Uterus (tissue), 4 donors: ENCODE measurements around the gene PSMB7. TPM values are rescaled to one million over a fixed set of nuclear protein-coding genes. Genes with fewer than 3 reads are reported as not detected.

Source experiments
- DNase-seq, 2 donors: peaks; one replicate each; pipeline ENCODE4 v3.0.0-alpha.2; 2019 to 2020
- H3K27ac ChIP-seq, 2 donors: fragments of 200-600 bp; sonication (generic); 1 replicate in 1 of 2; 2 replicates in 1 of 2; pipeline ENCODE4 v1.5.1; 2016 to 2018
- H3K27me3 ChIP-seq, 2 donors: fragments of 200-600 bp; sonication (generic); one replicate each; pipeline ENCODE4 v1.5.1; 2018 to 2019; ENCODE audit warnings: control low read depth in 1 of 2
- H3K36me3 ChIP-seq, 2 donors: fragments of 200-600 bp; sonication (generic); one replicate each; pipeline ENCODE4 v1.5.1; 2019; ENCODE audit warnings: control low read depth in 1 of 2
- H3K4me1 ChIP-seq, 2 donors: fragments of 200-600 bp; sonication (generic); one replicate each; pipeline ENCODE4 v1.5.1; 2018 to 2019; ENCODE audit warnings: control low read depth in 1 of 2
- H3K4me3 ChIP-seq, 2 donors: fragments of 200-600 bp; sonication (generic); 1 replicate in 1 of 2; 2 replicates in 1 of 2; pipeline ENCODE4 v1.5.1; 2018 to 2019; ENCODE audit warnings: mild to moderate bottlenecking in 1 of 2
- H3K9me3 ChIP-seq, 2 donors: fragments of 200-600 bp; sonication (generic); one replicate each; pipeline ENCODE4 v1.5.1; 2019; ENCODE audit warnings: control low read depth in 1 of 2
- CTCF ChIP-seq, 4 experiments: fragments of 200-600 bp in 2 of 4; fragments of 450-650 bp in 2 of 4; sonication (generic) in 2 of 4; IDR thresholded peaks; one replicate each; pipeline ENCODE4 v1.5.1; 2016 to 2019; ENCODE audit warnings: antibody characterized with exemption in 4 of 4, mild to moderate bottlenecking in 2 of 4, moderate library complexity in 1 of 4
- POLR2A ChIP-seq, 2 donors: fragments of 450-650 bp; IDR thresholded peaks; one replicate each; pipeline ENCODE4 v1.6.1; 2016; ENCODE audit warnings: antibody characterized with exemption in 2 of 2, mild to moderate bottlenecking in 1 of 2, moderate library complexity in 1 of 2
- intact Hi-C: fragments of 100-400 bp; cut with DNase I; formaldehyde crosslinking; loops from one replicate; pipeline ENCODE4 v1.15.1; 2023; ENCODE audit warnings: low total_unique reads
- total RNA-seq, 4 donors: library from RNA; depleted of rRNA in 3 of 4; stranded (reverse); fragments of >200 nt in 3 of 4; gene quantifications; one replicate each; pipeline versions ENCODE4 v1.1.0 to v1.2.4, GENCODE V29; 2014 to 2023
- donor health status: DM: yes; HTN: yes; CAD: no.

PSMB7 gene
- total RNA-seq, 4 donors from 2014 or later = 86.1 to 292 (median 94.7) TPM

GRCh38 chr9:124326378-124326777, 88.9 kb downstream of the PSMB7 start:
- Histone ChIP-seq H3K4me1 (no peaks in the 10 kb centered on the region), H3K27me3 (no peaks in the 10 kb centered on the region), H3K36me3 (no peaks in the 10 kb centered on the region), H3K27ac (no peak overlapping the region), H3K9me3 (no peaks in the 10 kb centered on the region), H3K4me3 (no peak overlapping the region)
- TF ChIP-seq CTCF (IDR thresholded peaks at IDR 0.05) (no peak), POLR2A (IDR thresholded peaks at IDR 0.05) (no peak)
- intact Hi-C loops = loop anchor here (2.0 to 10.0 kb wide), 2 partner anchors 38 to 202 kb away; no protein-coding TSS in a partner anchor
- no peak for DNase-seq

- H3K9me3 ChIP-seq = no peaks in the 10 kb centered on the region
- no peak for DNase-seq
- H3K36me3 ChIP-seq = no peaks in the 10 kb centered on the region
- no peaks in the 10 kb centered on the region for H3K4me1 ChIP-seq
- TF ChIP-seq CTCF (IDR thresholded peaks at IDR 0.05) = no peak
- no peak for TF ChIP-seq POLR2A (IDR thresholded peaks at IDR 0.05)
- intact Hi-C loops = loop anchor here (2.0 to 10.0 kb wide), 2 partner anchors 39 to 201 kb away; no protein-coding TSS in a partner anchor
- no peak overlapping the region for H3K4me3 ChIP-seq
- no peaks in the 10 kb centered on the region for H3K27me3 ChIP-seq
- H3K27ac ChIP-seq = no peak overlapping the region
These were observed 89.4 kb downstream of the PSMB7 start for GRCh38 chr9:124325816-124326215.

GRCh38 chr9:124323904-124324303, 91.3 kb downstream of the PSMB7 start:
- H3K27me3 ChIP-seq = no peaks in the 10 kb centered on the region
- no peak for TF ChIP-seq CTCF (IDR thresholded peaks at IDR 0.05)
- TF ChIP-seq POLR2A (IDR thresholded peaks at IDR 0.05) = no peak
- no peak overlapping the region for H3K27ac ChIP-seq
- no peaks in the 10 kb centered on the region for H3K4me1 ChIP-seq
- H3K4me3 ChIP-seq = no peak overlapping the region
- intact Hi-C loops = loop anchor here (10.0 kb wide), 1 partner anchor 199 kb away; no protein-coding TSS in a partner anchor
- H3K36me3 ChIP-seq = no peaks in the 10 kb centered on the region
- H3K9me3 ChIP-seq = no peaks in the 10 kb centered on the region
- no peak for DNase-seq

- no peaks in the 10 kb centered on the region for H3K9me3 ChIP-seq
- H3K36me3 ChIP-seq = no peaks in the 10 kb centered on the region
- TF ChIP-seq POLR2A (IDR thresholded peaks at IDR 0.05) (no peak), CTCF (IDR thresholded peaks at IDR 0.05) (no peak)
- no peak for DNase-seq
- no peak overlapping the region for H3K27ac ChIP-seq
- H3K4me3 ChIP-seq = no peak overlapping the region
- H3K4me1 ChIP-seq = no peaks in the 10 kb centered on the region
- intact Hi-C loops = loop anchor here (10.0 kb wide), 1 partner anchor 198 kb away; no protein-coding TSS in a partner anchor
- no peaks in the 10 kb centered on the region for H3K27me3 ChIP-seq
These were observed 92.4 kb downstream of the PSMB7 start for GRCh38 chr9:124322618-124323432.

- TF ChIP-seq POLR2A (IDR thresholded peaks at IDR 0.05) (no peak), CTCF (IDR thresholded peaks at IDR 0.05) (no peak)
- Histone ChIP-seq H3K9me3 (no peaks in the 10 kb centered on the region), H3K4me1 (no peaks in the 10 kb centered on the region), H3K4me3 (no peak overlapping the region), H3K27ac (no peak overlapping the region), H3K36me3 (no peaks in the 10 kb centered on the region), H3K27me3 (no peaks in the 10 kb centered on the region)
- no peak for DNase-seq
- intact Hi-C loops = loop anchor here (10.0 kb wide), 1 partner anchor 197 kb away; no protein-coding TSS in a partner anchor
These were observed 93.3 kb downstream of the PSMB7 start for GRCh38 chr9:124321935-124322334.
